Omental fat pad (tissue), 4 donors: Measurements from ENCODE around the gene CARD10. TPM values are rescaled to one million over a fixed set of nuclear protein-coding genes. Genes with fewer than 3 reads are reported as not detected.

Source experiments
- ATAC-seq: fragments of 150-250 bp; one replicate; pipeline ENCODE4 v1.9.1; 2016; ENCODE audit warnings: mild to moderate bottlenecking, moderate library complexity; ENCODE audit not compliant: low FRiP score
- DNase-seq: peaks from one replicate; pipeline ENCODE4 v3.0.0-alpha.2; 2019; ENCODE audit warnings: low spot score
- CTCF ChIP-seq, 3 donors: fragments of 450-650 bp; IDR thresholded peaks; one replicate each; pipeline ENCODE4 v1.5.1; 2016 to 2017; ENCODE audit warnings: antibody characterized with exemption in 3 of 3, mild to moderate bottlenecking in 3 of 3, moderate library complexity in 2 of 3
- total RNA-seq, 4 donors: library from RNA; depleted of rRNA; stranded (reverse); fragments of >200 nt; gene quantifications; one replicate each; pipeline ENCODE4 v1.1.0, GENCODE V29; 2016

Gene CARD10
- total RNA-seq, 4 donors from 2014 or later: 2.5 to 18.8 (median 4.8) TPM

GRCh38 chr22:37483050-37483449 lies 36.2 kb downstream of the CARD10 start:
- TF ChIP-seq CTCF (IDR thresholded peaks at IDR 0.05): no peak
- no peak for DNase-seq
- ATAC-seq: no peak

- ATAC-seq (no peak), DNase-seq (no peak)
- TF ChIP-seq CTCF (IDR thresholded peaks at IDR 0.05): no peak
Measured at GRCh38 chr22:37482244-37482643, 37.0 kb downstream of the CARD10 start.

- DNase-seq (no peak), ATAC-seq (no peak)
- TF ChIP-seq CTCF (IDR thresholded peaks at IDR 0.05): no peak
Measured at GRCh38 chr22:37481347-37481907, 37.8 kb downstream of the CARD10 start.

- no peak for ATAC-seq
- no peak for TF ChIP-seq CTCF (IDR thresholded peaks at IDR 0.05)
- no peak for DNase-seq
Measured at GRCh38 chr22:37480387-37481346, 38.5 kb downstream of the CARD10 start.

DNA sequence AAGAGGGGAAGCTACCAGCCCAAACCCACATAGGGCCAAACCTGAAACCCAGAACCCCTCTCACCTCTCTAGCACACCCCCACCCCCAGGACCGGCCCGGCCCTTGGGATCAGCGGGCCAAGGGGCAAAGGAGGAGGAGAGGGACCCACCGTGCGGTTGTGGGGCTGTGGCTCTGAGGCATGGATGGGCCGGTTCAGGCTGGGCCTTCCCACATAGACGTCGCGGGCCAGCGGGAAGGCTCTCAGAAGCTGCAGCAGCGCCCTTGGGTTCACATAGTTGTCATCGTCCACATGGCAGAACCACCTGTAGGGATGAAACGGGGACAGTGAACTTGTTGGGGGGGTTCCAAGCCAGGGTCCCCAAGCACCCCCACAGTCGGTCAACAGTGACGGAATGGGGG lies 40.0 kb downstream of the CARD10 start:
- TF ChIP-seq CTCF (IDR thresholded peaks at IDR 0.05): no peak
- ATAC-seq: no peak
- no peak for DNase-seq

- no peak for TF ChIP-seq CTCF (IDR thresholded peaks at IDR 0.05)
- no peak for ATAC-seq
- DNase-seq: no peak
Measured at GRCh38 chr22:37476389-37477329, 42.6 kb downstream of the CARD10 start.
